GM21619 (cell line): Measurements from ENCODE around the gene CTSH.
"Not testable (repeated sequence)": the region's sequence is repeated elsewhere in the genome, so short reads cannot be mapped to it uniquely, and the experiment has no call there.

Source experiments
- ATAC-seq: cut with Tn5 transposase; IDR thresholded peaks from one replicate; pipeline ENCODE4 v1.9.1; 2021; ENCODE audit not compliant: unreplicated experiment

Gene CTSH

DNA sequence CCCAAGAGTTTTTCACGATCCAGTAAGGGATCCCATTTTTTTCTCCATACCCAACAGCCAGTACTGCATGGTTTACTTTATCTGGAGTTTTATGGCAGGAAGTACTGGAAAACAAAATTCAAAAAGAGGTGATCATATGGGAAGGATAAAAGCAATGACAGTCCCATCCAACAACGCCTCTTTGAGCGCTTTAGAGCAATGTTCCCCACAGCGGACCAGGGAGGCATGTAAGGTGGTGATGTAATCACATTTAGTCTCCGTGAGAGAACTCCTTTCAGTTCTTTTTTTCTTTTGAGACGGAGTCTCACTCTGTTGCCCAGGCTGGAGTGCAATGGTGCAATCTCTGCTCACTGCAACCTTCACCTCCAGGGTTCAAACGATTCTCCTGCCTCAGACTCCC, 21.8 kb downstream of the CTSH start:
- ATAC-seq: no peak

DNA sequence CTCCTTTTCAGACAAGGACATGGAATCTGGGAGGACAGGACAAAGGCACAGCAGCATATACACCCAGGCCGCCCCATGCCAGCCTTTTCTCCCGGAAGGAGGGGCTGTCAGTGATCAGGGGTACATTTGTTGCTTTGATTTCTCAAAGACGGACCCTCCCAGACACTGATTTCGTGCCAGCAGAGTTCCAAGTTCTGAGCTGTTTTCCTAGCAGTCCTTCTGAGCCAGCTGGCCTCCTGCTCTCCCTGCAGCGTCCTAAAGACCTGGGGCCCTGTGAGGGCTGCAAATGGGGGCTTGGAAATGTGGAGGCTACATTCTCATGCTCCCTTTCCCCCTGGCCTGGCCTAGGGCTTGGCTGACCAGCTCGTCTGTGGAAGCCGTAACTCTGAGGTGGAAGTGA, 22.3 kb downstream of the CTSH start:
- ATAC-seq: no peak

DNA sequence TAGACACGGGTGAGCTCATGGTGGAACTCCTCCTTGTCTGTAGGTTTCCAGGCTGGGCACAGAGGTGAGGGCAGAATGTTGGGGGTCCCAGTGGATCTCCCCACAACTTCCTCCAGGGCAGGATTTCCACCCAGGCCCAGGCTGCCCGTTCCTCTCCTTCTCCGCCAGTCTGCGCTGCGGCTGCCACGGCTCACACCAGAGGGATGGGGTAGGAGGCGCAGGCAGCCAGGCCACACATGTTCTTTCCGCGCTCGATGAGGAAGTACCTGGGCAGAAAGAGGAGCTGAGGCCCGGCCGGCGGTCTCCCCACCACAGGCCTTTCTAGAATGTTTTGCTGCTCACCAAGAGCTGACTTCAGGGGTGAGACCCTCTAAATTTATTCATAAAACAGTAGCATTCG, 22.9 kb downstream of the CTSH start:
- ATAC-seq: no peak

DNA sequence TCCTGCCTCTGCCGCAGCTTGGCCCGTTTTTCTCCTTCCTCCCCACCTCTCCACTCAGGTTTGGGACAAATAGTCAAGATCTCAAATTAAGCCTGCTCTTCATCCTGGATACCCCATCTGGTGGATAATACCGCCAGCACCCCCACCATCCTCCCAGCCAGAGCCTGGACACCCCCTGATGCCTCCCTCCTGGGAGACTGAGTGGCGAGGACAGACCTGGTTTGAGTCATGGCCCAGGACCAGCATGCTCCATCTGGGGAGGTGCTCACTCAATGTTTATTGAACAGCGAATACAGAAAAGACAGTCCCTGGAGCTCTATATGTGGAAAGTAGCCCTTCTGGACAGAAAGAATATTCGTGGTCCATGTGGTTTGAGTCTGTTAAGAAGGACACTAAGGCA, 23.3 kb downstream of the CTSH start:
- no peak for ATAC-seq

DNA sequence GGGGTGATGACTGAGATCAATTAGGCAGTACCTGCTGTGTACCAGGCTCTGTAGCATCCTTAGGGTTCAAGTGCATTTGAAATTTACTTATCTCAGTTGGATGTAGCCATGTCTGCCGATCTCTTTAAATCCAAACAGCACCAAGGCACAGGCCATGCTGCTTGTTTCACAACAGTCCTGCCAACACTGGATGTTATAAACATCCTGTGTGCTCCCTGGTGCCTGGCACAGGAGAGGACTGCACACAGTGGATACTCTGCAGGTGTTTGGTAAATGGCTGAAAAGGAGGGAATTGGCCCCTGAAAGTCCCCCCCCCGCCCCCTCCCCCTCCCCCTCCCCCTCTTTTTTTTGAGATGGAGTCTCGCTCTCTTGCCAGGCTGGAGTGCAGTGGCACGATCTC, 27.0 kb downstream of the CTSH start:
- ATAC-seq: no peak

DNA sequence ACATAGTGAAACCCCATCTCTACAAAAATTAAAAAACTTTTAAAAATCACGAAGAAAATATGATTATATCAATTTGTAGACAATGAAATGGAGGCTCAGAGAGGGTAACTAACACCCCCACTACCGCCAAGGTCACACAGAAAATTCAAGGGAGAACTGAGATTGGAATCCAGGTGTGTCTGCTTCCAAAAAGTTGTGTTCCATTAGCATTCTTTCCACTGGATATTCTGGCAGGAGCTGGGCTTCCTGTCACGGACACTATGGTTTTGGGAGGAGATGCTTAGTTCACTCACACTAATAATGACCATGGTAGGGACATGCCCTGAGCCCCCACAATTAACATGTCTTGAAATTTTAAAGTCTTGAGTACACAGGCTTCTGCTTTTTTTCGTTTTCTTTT, 28.8 kb downstream of the CTSH start:
- ATAC-seq: no peak

DNA sequence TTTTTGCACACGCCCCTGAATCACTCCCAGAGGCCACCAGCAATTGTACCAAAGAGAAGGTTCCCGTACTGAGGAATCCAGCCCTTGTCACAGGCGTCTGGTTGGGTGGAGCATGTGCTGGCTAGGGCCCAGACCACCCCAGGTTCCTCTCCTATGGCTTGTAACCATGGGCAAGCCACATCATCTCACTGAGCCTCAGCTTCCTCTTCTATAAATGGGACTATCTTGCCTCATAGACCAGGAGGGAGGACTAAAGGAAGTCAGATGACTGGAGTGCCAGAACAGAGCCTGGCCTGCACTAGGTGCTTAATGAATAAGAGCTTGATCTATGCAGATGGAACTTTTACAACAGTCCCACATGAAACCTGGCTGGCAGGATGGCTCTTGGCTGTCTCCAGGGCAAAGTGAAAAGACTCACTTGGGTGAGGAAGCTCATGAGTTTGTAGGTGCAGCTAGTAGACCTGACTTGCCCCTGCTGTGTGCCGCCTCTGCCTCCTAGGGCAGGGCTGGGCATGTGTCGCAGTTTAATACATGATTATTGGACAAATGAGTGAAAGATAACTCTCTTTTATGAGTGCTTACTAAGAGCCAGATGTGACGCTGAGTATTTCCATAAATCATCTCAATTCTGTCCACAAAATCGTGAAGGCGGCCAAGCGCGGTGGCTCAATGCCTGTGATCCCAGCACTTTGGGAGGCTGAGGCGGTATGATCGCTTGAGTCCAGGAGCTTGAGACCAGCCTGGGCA, 29.3 kb downstream of the CTSH start:
- ATAC-seq: no peak

DNA sequence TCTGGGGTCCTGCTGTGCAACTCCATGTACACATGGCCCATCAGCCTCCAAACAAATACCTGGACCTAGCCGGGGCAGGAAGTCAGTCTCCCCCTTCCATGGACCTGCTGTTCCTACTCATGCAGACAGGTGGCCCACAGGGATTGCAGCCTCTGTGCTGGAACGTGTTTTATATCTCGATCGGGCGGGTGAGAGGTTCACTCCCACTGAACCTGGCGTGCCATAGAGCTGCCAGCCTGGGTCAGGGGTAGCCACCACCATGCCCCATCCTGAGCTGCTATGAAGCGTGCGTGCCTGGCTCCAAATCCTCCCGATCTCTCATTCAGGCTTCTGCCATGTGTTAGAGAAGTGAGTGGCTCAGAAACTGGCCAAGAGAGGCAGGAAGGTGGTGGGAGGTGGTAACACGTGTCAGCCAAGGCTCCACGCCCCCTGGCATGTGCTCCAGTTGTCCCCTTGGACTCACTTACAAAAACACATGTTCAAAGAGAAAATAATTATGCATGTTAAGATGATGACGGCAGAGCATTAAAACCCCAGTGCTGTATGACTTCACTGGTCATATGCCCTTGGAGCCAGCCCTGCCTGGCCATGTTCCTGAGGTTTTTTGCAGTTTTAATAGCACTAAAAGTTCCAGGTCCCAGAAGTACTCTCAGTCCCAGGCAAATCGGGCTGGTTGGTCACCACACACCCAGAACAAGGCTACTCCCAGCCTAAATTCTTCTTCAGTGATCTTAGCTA, 30.6 kb downstream of the CTSH start:
- ATAC-seq: no peak

DNA sequence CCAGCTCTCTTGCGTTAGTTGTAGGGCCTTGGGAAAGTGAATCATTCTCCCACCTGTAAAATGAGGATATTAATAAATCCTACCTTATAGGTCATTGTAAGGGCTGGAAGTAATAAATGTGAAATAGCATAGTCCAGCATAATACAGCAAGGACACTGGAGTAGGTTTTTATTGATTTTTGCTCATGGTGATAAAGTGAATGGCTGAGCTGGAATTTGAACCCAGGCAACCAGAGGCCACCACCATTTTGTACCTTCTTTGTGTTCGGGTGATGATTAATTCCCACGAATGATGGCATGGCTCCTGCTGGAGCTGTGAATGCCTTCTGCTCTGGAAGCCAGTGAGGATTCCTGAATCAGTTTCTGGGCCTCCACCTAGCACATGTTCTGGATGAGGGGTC, 31.8 kb downstream of the CTSH start:
- no peak for ATAC-seq

DNA sequence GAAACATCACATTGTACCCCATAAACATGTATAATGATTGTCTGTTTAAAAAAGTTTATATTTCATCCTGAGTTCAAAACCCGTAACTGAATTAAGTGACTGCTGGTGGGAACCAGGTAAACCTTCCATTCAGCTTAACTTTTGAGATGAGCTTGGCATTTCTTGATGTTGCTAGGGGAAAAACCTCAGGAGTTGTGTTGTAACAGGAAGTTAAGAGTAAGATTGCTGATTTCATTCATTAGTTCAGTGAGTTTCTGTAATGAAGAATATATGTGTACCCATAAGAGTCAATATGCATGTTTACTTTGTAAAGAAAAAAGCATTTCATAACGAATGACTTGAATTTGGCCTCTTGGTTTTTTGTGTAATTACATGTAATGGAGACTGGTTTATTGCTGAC, 32.5 kb downstream of the CTSH start:
- no peak for ATAC-seq

DNA sequence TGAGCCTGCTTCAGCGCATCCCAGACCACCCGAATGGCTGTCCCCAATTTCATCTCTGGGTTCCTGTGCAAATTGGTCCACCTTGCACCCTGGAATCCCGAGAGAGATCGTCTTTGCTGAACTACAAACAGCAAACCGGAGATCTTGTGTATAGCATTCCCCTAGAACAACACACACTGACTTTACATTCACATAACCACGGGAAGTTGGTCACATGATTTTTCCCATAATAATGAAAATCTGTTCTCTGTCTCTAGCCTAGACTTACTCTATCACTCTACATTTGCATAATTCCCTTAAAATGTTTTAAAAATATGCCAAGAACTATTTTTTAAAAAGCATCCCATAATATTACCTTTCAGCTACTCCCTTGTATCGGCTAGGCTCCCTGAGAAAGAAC, 34.6 kb downstream of the CTSH start:
- no peak for ATAC-seq

DNA sequence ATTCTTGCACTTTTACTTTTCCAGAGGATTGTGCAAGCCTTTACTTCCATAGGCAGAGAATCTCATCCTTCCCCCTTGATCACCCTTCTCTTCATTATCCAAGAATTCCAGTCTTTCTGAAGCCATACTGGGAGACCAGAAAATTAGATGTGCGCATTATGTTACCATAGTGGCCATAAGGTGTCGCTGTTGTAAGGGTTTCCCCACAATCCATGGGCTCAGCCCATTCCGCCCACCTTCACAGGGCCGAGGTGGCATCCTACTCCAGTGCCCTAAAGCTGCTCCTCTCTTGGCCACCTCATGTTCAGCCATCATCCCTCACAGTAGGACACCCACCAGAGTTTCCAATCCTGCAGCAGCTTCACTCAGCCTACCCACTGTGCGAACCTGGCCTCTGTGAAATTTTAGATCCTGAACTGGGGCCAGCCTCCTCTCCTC, 35.0 kb downstream of the CTSH start:
- peak; percentile 56 for ATAC-seq

DNA sequence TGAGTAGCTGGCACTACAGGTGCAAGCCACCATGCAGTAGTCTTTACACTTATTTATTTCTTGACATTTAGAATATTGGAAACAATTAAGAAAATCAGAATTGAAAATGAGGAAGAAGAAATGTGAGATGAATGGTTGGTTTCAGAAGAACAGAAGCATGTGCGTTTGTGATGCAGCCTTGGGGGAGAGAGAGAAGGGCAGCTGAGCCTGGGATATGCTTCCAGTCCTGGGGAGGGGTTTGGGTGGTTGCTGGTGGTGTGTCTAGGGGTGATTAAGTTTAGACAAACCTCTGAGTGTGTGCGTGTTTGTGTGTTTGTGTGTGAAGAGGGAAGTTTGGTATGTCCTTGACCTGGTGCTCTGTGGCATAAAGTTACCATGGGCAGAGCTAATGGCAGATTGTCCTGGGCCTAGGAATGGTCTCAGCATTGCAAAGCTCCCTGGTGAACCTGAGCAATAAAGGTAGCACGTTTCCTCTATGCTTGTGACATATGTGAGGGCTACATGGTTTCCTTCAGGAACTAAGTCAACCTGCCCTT, 35.6 kb downstream of the CTSH start:
- ATAC-seq: no peak

DNA sequence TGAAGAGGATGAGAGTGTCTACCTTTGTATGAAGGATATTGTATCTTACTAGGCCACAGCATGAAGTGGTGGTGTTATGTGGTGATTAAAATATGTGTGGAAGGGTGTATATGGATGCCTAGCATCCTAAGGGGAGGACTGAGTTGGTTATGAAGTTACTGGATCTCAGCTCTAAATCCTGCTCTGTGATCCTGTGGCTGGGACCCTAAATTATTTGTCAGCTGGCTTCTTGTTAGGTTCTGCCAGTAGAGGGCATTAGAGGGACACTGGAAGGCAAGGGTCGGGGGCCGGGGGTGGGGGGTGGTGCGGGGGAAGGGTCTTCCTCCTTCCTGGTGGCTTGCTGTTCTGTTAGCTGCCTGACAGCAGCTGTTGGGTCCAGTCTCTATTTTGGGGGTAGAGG, 37.3 kb downstream of the CTSH start:
- ATAC-seq: no peak

DNA sequence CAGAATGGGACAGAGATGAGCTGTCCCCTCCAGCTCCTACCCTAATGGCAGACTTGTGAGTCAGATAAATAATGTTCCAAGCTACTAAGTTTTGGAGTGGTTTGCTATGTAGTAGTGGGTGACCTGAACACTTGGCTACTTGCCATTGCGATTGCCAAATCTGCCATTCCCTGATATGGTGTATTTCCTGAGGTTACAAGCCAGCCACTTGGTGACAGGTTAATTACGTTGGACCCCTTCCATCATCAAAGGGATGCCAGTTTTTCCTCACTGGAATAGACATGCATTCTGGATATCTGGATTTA, 38.6 kb downstream of the CTSH start:
- no peak for ATAC-seq

DNA sequence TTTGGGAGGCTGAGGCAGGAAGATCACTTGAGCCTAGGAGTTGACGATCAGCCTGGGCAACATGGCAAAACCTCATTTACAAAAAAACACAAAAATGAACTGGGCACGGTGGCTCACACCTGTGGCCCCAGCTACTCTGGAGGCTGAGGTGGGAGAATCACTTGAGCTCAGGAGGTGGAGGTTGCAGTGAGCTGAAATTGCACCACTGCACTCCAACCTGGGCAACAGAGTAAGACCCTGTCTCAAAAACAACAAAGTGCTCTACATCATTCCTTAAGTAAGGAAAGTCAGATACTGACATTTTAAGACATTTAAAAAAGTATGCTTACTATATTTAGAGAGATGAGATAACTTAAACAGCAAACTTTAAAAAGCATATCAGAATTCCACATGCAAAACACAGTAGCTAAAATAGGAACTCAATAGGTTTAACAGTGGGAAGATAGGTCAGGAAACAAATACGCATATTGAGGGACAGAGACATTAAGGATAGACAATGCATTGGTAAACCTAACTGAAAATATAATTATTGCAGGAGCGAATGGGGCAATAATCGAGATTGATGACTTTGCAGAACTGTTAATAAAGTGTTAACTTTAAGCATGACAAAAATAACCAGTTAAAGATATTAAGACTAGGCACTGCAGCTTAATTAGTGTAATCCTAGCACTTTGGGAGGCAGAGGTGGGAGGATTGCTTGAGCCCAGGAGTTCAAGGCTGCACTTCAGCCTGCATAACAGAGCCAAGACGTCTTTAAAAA, 40.1 kb downstream of the CTSH start:
- ATAC-seq: no peak

DNA sequence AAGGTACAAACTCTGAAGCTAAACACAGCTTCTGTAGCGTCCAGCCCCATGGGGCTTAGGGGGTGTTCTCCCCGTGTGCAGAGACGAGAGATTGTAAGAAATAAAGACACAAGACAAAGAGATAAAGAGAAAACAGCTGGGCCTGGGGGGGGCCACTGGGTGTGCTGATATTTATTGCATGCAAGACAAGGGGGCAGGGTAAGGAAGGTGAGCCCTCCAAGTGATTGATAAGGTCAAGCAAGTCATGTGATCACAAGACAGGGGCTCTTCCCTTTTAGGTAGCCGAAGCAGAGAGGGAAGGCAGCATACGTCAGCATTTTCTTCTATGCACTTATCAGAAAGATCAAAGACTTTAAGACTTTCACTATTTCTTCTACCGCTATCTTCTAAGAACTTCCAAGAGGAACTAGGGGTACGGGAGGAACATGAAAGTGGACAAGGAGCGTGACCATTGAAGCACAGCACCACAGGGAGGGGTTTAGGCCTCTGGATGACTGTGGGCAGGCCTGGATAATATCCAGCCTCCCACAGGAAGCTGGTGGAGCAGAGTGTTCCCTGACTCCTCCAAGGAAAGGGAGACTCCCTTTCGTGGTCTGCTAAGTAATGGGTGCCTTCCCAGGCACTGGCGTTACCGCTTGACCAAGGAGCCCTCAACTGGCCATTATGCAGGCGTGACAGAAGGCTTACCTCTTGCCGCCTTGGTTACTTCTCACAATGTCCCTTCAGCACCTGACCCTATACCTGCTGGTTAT, 42.4 kb downstream of the CTSH start:
- not testable (repeated sequence) for ATAC-seq

DNA sequence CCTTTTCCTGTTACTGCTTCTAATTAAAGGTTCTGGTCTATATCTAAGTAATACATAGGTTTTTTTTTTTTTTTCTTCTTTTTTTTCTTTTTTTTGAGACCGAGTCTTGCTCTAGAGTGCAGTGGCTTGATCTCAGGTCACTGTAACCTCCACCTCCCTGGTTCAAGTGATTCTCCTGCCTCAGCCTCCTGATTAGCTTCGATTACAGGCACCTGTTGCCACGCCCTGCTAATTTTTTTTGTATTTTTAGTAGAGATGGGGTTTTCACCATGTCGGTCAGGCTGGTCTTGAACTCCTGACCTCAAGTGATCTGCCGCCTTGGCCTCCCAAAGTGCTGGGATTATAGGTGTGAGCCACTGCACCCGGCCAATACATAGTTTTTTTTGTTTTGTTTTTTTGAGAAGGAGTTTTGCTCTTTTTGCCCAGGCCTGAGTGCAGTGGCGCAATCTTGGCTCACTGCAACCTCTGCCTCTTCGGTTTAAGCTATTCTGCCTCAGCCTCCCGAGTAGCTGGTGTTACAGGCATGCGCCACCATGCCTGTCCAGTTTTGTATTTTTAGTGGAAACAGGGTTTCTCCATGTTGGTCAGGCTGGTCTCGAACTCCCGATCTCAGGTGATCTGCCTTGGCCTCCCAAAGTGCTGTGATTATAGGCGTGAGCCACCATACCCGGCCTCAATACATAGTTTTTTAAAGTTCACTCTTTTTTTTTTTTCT, 43.9 kb downstream of the CTSH start:
- ATAC-seq: not testable (repeated sequence)

DNA sequence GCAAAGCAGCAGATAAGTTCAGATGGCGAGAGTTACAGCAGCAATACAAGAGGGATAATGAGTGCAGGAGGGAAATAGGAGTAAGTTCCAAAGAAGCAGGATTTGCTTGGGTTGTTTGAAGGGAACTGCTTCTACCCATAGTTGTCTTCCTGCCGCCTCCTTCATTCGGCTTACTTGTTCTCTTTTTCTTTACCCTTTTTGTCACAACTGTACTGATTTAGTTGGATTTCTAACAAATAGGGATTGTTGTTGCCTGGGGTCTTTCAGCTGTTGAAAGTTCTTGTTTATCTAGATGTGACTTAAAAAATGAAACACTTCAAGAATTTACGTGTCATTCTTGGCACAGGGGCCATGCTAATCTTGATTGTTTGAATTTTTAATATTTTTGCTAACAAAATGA, 46.3 kb downstream of the CTSH start:
- no peak for ATAC-seq

DNA sequence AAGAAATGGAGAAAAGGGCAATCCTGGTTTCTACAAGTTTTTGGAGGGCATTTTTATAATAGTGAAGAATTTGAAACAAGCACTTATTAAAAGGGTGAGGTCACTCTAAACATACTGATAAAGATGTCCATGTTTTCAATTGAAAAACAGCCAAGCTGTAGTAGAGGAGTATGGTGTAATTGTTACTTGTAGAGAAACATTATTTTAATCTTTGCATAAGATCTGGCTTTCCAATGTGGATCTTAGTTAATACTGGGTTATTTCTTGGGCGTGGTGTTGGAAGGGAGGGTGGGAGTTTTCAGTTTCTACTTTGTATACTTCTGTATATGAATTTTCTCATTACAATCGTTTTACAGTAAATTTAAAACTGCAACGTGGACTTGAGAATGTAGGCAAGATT, 49.4 kb downstream of the CTSH start:
- no peak for ATAC-seq

DNA sequence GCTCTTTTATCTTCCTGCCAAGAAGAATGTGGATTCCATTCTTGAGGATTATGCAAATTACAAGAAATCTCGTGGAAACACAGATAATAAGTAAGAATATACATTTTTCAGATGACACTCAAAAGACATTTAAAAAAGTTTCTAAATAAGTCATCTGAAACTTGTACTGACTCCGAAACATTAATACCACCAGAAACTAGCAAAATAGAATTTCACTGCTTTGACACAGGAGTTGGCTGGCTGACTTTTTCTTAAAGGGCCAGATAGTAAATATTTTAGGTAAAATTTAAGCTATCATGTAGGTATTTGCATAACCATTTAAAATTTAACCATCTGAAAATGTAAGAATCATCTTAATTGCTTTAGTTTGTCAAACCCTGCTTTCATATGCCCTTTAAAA, 51.3 kb downstream of the CTSH start:
- ATAC-seq: no peak
